Measurements from ENCODE around the gene IQSEC1. TPM values are rescaled to one million over a fixed set of nuclear protein-coding genes. Genes with fewer than 3 reads are reported as not detected.

Gene IQSEC1
- total RNA-seq (2022; extraction: Qiagen RNA extraction; ENCODE audit: low read depth), result 12.8 to 19.3 TPM (median 16.5 TPM) in 5 replicates

DNA sequence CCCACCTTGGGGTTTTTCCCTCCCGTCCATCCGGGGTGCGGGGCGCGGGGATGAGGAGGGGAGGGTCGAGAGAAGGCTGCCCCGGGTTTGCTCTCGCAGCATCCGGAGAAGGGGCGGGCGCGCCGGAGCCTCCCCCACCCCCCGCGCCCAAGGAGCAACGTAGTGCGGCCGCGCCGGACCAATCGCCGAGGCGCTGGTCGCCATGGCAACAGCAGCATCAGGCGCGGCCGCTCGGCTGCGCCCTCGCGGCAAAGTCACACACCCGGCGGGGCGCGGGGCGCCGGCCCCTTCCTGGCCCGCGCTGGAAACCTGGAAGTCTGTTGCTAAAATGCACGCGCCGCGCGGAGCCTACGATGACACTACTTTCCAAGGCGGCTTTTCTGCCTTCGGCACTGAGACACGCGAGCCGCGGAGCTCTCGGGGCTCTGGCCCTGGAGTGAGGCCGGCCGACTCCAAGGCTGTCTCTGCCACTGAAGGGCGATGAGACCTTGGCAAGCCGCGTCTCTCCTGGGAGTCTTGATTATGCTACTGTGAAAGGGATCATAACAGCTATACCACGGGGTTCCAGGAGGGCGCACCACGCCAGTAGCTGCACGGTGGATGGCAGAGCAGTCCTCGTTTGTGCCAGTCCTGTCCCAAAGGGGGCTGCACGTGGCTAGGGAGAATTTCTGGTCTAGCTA lies at the start of gene IQSEC1:
Gene IQSEC1, minus strand, starts transcription at position 104 of the 680 bp plus-strand sequence. CDS start 415 bp downstream, outside the sequence.

Other genes with a start within 250 kb of the IQSEC1 start
- gene RPL32, start 231.9 kb downstream of the IQSEC1 start, total RNA-seq (2022; extraction: Qiagen RNA extraction; ENCODE audit: low read depth), result 2,254 to 2,536 TPM (median 2,438 TPM) in 5 replicates